Diencephalon (tissue), 1 donor: ENCODE data around the gene SAMD8. TPM values are rescaled to one million over a fixed set of nuclear protein-coding genes. Genes with fewer than 3 reads are reported as not detected.

Experiments used
- total RNA-seq: library from RNA; depleted of rRNA; stranded (reverse); fragments of >200 nt; gene quantifications from one replicate; pipeline ENCODE4 v1.2.3, GENCODE V29; 2014

SAMD8 gene
- total RNA-seq, result 92.3 TPM

GRCh38 chr10:75111365-75111906 is at the start of gene SAMD8:
SAMD8 (plus strand) TSS chr10:75111656; CDS start chr10:75150529, 38,873 bp downstream.

GRCh38 chr10:75210282-75211006 is 99.0 kb downstream of the SAMD8 start, which contains the start of gene VDAC2:
VDAC2 (plus strand) TSS chr10:75210796; CDS start chr10:75211159, 363 bp downstream.

Other genes starting within 250 kb of the SAMD8 start
- gene VDAC2, start 99.1 kb downstream of the SAMD8 start, total RNA-seq, result 145 TPM
- 16.1 TPM for gene COMTD1, start 124.3 kb downstream of the SAMD8 start, total RNA-seq